ENCODE results near the gene PLXNA1. TPM values are rescaled to one million over a fixed set of nuclear protein-coding genes. Genes with fewer than 3 reads are reported as not detected.

PLXNA1 gene
- total RNA-seq, result 39.9 and 50.0 TPM in 2 replicates

- DNase-seq (ENCODE audit: extremely low read depth, low read depth, low spot score), result no peak
These were observed at the start of gene PLXNA1 for GRCh38 chr3:126982471-126983175. Gene PLXNA1 (plus strand): TSS chr3:126983115. CDS start chr3:126988594, 5,479 bp downstream.

GRCh38 chr3:126934031-126934531 lies 48.8 kb upstream of the PLXNA1 start:
- no peak for DNase-seq (ENCODE audit: extremely low read depth, low read depth, low spot score)

DNA sequence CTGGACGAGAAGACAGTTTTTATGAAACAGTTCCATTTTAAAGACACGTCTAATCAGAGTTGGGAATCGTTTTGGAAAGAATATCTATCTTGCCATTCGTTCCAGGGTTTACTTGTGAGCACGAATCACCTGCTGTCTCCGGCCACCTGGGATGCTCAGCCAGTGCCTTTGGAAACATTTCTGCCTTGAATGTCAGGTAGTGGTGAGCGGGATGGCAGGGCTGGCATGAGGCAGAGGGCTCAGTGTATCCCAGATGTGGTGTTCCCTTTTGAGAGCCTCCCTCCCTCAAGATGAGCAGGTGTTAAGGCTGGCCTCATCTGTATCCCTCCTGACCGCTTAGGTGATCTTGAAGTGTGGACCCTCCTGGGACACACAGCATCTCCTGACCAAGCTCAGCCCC lies 47.9 kb upstream of the PLXNA1 start:
- no peak for DNase-seq (ENCODE audit: extremely low read depth, low read depth, low spot score)

GRCh38 chr3:126935756-126936509 lies 47.0 kb upstream of the PLXNA1 start:
- no peak for DNase-seq (ENCODE audit: extremely low read depth, low read depth, low spot score)

GRCh38 chr3:126936853-126937425 lies 46.0 kb upstream of the PLXNA1 start:
- DNase-seq (ENCODE audit: extremely low read depth, low read depth, low spot score), result no peak

- no peak for DNase-seq (ENCODE audit: extremely low read depth, low read depth, low spot score)
These were observed 45.4 kb upstream of the PLXNA1 start for GRCh38 chr3:126937533-126937932.

DNA sequence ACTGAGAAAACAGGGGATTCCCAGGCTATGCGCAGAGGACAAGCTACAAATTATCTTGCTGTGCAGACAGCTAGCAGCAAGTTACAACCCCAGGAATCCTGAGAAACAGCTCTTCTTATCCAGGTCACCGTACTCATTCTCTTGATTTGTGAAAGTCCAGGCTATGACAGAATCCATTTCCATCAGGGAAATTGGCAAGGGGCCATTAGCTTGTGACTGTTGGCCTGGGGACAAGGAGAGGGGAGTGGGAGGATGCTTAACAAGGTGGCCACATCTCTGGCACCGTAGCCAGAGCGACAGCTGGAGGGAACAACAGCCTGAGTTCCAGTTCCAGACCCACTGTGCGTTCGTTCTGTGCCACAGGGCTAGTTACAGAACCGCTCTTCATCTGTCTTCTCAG lies 44.9 kb upstream of the PLXNA1 start:
- DNase-seq (ENCODE audit: extremely low read depth, low read depth, low spot score), result no peak

GRCh38 chr3:126938520-126939337 lies 44.2 kb upstream of the PLXNA1 start:
- no peak for DNase-seq (ENCODE audit: extremely low read depth, low read depth, low spot score)

- DNase-seq (ENCODE audit: extremely low read depth, low read depth, low spot score), result no peak
These were observed 43.6 kb upstream of the PLXNA1 start for GRCh38 chr3:126939338-126939718.

GRCh38 chr3:126939733-126940132 lies 43.2 kb upstream of the PLXNA1 start:
- no peak for DNase-seq (ENCODE audit: extremely low read depth, low read depth, low spot score)

GRCh38 chr3:126941721-126942270 lies 41.1 kb upstream of the PLXNA1 start:
- no peak for DNase-seq (ENCODE audit: extremely low read depth, low read depth, low spot score)

DNA sequence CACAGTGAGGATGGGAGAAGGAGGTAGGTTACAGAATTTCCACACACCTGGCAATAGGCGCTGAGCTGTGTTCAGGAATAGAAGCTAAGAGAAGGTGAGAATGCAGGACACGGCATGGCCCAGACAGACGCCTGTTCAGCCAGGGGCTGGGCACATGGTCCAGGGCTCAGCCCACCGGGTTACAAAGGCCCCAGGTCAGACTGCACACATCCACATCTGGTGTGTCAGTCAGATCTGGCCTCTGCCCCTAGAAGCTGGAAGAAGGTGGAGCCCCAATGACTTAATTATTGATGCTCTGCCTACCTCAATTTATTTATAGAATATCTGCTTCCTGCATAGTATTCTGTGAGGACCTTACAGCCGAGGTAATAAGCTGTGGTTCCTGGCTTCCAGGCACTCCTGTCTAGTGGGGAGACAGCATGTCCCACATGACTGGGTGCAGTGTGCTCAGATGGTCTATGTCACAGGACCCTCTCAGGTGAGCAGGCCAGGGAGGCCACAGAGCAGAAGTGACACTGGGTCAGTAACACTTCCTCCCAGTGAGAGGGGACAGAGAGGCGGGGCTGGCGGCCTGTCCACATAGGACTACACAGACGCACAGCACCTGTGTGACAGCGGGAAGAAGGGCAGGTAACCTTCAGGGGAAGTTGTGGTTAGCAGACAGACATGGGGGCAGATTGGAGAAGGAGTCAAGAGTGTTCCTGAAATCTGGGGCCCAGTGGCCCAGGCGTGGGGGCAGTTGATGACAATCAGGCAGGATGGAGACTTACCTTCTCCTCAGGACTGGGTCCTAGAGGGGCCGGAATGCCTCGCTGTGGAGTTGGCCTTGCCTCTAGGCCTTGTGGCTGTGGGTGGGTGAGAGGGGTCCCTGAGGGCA lies 38.6 kb upstream of the PLXNA1 start:
- no peak for DNase-seq (ENCODE audit: extremely low read depth, low read depth, low spot score)

DNA sequence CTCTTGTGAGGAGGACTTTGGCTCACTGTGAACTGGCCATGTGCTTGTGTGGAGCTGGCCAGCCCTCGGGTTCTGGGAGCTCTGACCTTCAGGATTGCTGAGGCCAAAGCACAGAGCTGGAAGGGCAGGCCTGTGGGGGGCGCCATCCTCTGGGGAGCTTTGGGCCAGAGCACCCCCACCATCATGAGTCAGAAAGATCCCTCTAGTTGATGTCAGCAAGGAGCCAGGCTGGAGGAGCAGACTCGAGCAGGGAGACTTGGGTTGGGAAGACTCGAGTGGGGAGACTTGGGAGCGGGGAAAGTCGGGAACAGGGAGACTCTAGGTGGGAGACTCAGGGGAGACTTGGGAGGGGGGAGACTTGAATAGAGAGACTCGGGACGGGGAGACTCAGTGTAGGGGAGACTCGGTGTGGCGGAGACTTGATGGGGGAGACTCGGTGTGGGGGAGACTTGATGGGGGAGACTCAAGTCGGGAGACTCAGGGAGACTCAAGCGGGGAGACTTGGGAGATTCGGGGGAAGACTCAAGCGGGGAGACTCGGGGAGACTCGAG lies 37.7 kb upstream of the PLXNA1 start:
- no peak for DNase-seq (ENCODE audit: extremely low read depth, low read depth, low spot score)

- DNase-seq (ENCODE audit: extremely low read depth, low read depth, low spot score), result no peak
These were observed 37.0 kb upstream of the PLXNA1 start for GRCh38 chr3:126945891-126946290.

GRCh38 chr3:126946405-126946804 lies 36.5 kb upstream of the PLXNA1 start:
- DNase-seq (ENCODE audit: extremely low read depth, low read depth, low spot score), result no peak

DNA sequence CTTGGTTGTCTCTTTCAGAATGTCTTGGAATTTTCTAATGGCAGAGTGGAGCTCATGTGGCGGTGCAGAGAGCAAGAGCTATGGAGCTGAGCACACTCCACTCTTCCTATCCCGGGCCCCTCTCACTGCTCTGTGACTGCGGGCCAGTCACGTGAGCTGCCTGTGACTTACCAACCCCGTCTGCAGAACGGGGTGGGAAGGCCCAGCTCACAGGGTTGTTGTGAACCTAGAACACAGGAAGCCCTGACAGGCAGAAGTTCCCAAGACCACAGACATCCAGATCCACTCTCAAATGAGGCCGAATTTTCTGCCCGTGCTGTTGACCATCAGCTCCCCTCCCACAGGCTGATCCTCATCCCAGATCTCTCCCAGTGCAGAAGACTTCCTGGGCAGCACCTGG lies 35.5 kb upstream of the PLXNA1 start:
- no peak for DNase-seq (ENCODE audit: extremely low read depth, low read depth, low spot score)

DNA sequence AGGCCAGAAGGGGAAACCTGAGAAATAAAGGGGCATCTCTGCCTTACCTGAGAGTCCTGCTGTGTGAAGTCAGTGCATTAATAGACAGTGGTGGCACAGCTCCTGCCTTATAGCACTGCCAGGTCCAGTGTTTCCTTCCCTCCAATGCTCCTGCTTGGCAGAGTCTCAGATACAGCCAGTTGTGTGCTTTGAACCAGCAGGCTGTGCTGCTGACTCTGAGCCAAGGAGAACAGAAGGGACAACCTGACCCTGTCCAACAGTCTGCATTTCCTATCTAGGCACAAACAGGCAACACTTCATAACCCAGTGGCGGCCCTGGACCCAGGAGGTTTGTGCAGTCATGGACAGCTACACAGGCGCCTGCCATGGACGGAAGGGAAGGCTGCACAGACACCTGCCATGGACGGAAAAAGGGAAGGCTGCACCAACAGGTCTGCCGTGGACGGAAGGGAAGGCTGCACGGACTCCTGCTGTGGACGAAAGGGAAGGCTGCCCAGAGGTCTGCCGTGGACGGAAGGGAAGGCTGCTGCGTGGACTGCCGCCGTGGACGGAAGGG lies 33.9 kb upstream of the PLXNA1 start:
- no peak for DNase-seq (ENCODE audit: extremely low read depth, low read depth, low spot score)

DNA sequence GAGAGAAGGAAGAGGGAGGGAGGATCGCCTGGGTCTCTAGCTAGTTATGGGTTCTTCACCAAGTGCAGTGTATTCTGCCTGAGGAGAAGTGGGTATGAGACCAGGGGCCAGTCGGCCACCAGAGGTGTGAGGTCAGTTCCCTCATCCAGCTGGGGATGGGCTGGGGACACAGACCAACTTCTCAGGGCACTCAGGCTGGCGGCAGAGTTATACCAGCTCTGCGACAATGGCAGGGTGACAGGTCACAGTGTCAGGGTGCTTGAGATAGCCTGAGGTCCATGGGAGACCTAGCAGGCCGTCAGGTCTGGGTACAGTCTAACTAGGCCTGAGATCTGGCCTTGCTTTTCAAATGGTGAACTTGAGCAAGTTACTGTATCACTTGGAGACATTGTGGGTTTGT lies 31.4 kb upstream of the PLXNA1 start:
- no peak for DNase-seq (ENCODE audit: extremely low read depth, low read depth, low spot score)

Measured in glomerular endothelial cell (primary cell).